ENCODE results near the gene CACNA2D3. TPM values are rescaled to one million over a fixed set of nuclear protein-coding genes. Genes with fewer than 3 reads are reported as not detected.

CACNA2D3 gene
- total RNA-seq, 1 donor from 2014 or later, result 35.5 TPM

GRCh38 chr3:54792584-54792983 lies 670.2 kb downstream of the CACNA2D3 start:
- intact Hi-C loops (cut with DNase I), result no loop called here
- no peak for ATAC-seq (ENCODE audit: poor library complexity)
- DNase-seq, result no peak

- no peak for DNase-seq
- intact Hi-C loops (cut with DNase I), result no loop called here
- ATAC-seq (ENCODE audit: poor library complexity), result no peak
Measured at GRCh38 chr3:54793171-54793570, 670.8 kb downstream of the CACNA2D3 start.

GRCh38 chr3:54797111-54797510 lies 674.8 kb downstream of the CACNA2D3 start:
- intact Hi-C loops (cut with DNase I), result no loop called here
- ATAC-seq (ENCODE audit: poor library complexity), result no peak

GRCh38 chr3:54800478-54800877 lies 678.1 kb downstream of the CACNA2D3 start:
- intact Hi-C loops (cut with DNase I), result no loop called here
- DNase-seq (no peak), ATAC-seq (ENCODE audit: poor library complexity) (no peak)

More at GRCh38 chr3:54797111-54797510, 674.8 kb downstream of the CACNA2D3 start:
- DNase-seq, result no peak

GRCh38 chr3:54801977-54802376 lies 679.6 kb downstream of the CACNA2D3 start:
- ATAC-seq (ENCODE audit: poor library complexity) (no peak), DNase-seq (no peak)
- intact Hi-C loops (cut with DNase I), result no loop called here

- ATAC-seq (ENCODE audit: poor library complexity) (no peak), DNase-seq (no peak)
- intact Hi-C loops (cut with DNase I), result no loop called here
Measured at GRCh38 chr3:54810401-54810800, 688.0 kb downstream of the CACNA2D3 start.

- ATAC-seq (ENCODE audit: poor library complexity), result no peak
- intact Hi-C loops (cut with DNase I), result no loop called here
- DNase-seq, result no peak
Measured at GRCh38 chr3:54814224-54814623, 691.9 kb downstream of the CACNA2D3 start.

- intact Hi-C loops (cut with DNase I), result no loop called here
- DNase-seq (no peak), ATAC-seq (ENCODE audit: poor library complexity) (no peak)
Measured at GRCh38 chr3:54817628-54818027, 695.3 kb downstream of the CACNA2D3 start.

GRCh38 chr3:54818486-54818885 lies 696.1 kb downstream of the CACNA2D3 start:
- no peak for ATAC-seq (ENCODE audit: poor library complexity)
- intact Hi-C loops (cut with DNase I), result no loop called here
- no peak for DNase-seq

GRCh38 chr3:54818942-54819341 lies 696.6 kb downstream of the CACNA2D3 start:
- intact Hi-C loops (cut with DNase I), result no loop called here
- DNase-seq (no peak), ATAC-seq (ENCODE audit: poor library complexity) (no peak)

- ATAC-seq (ENCODE audit: poor library complexity) (no peak), DNase-seq (no peak)
- intact Hi-C loops (cut with DNase I), result no loop called here
Measured at GRCh38 chr3:54819946-54820345, 697.6 kb downstream of the CACNA2D3 start.

- DNase-seq, result no peak
- intact Hi-C loops (cut with DNase I), result no loop called here
- peak; percentile 96 for ATAC-seq (ENCODE audit: poor library complexity)
Measured at GRCh38 chr3:54822206-54822605, 699.9 kb downstream of the CACNA2D3 start.

- ATAC-seq (ENCODE audit: poor library complexity), result no peak
- DNase-seq, result no peak
- intact Hi-C loops (cut with DNase I), result no loop called here
Measured at GRCh38 chr3:54826251-54826691, 703.9 kb downstream of the CACNA2D3 start.

- ATAC-seq (ENCODE audit: poor library complexity) (no peak), DNase-seq (no peak)
- intact Hi-C loops (cut with DNase I), result no loop called here
Measured at GRCh38 chr3:54827056-54827687, 704.8 kb downstream of the CACNA2D3 start.

- ATAC-seq (ENCODE audit: poor library complexity) (no peak), DNase-seq (no peak)
- intact Hi-C loops (cut with DNase I), result no loop called here
Measured at GRCh38 chr3:54827776-54828175, 705.4 kb downstream of the CACNA2D3 start.

GRCh38 chr3:54830658-54831057 lies 708.3 kb downstream of the CACNA2D3 start:
- intact Hi-C loops (cut with DNase I), result no loop called here
- no peak for ATAC-seq (ENCODE audit: poor library complexity)
- no peak for DNase-seq

- intact Hi-C loops (cut with DNase I), result no loop called here
- DNase-seq, result no peak
- no peak for ATAC-seq (ENCODE audit: poor library complexity)
Measured at GRCh38 chr3:54831112-54831511, 708.8 kb downstream of the CACNA2D3 start.

- intact Hi-C loops (cut with DNase I), result no loop called here
- ATAC-seq (ENCODE audit: poor library complexity) (no peak), DNase-seq (no peak)
Measured at GRCh38 chr3:54832876-54833275, 710.5 kb downstream of the CACNA2D3 start.

GRCh38 chr3:54835701-54836100 lies 713.3 kb downstream of the CACNA2D3 start:
- intact Hi-C loops (cut with DNase I), result no loop called here
- no peak for ATAC-seq (ENCODE audit: poor library complexity)
- no peak for DNase-seq

GRCh38 chr3:54836871-54837270 lies 714.5 kb downstream of the CACNA2D3 start:
- intact Hi-C loops (cut with DNase I), result no loop called here
- ATAC-seq (ENCODE audit: poor library complexity) (no peak), DNase-seq (no peak)

GRCh38 chr3:54837964-54838363 lies 715.6 kb downstream of the CACNA2D3 start:
- DNase-seq (no peak), ATAC-seq (ENCODE audit: poor library complexity) (no peak)
- intact Hi-C loops (cut with DNase I), result no loop called here
